ENCODE measurements around the gene NTRK2.

GRCh38 chr9:84898188-84898587 lies 228.7 kb downstream of the NTRK2 start:
- TF ChIP-seq TAF1 (IDR thresholded peaks at IDR 0.05; ENCODE audit: borderline replicate concordance, low read depth, low read length) (no peak), POLR2A (IDR thresholded peaks at IDR 0.05; ENCODE audit: low read depth, low read length) (no peak)

Measured in GM12892 (cell line).